GM12865 (cell line): Measurements from ENCODE around the gene DHX9.

Experiments used
- DNase-seq: peaks from one replicate; pipeline ENCODE4 v3.0.0; 2010; ENCODE audit warnings: low read depth
- H3K4me3 ChIP-seq: 2 replicates; pipeline ENCODE4 v1.5.1; 2011; ENCODE audit warnings: mild to moderate bottlenecking, low read depth, low read length, control low read depth
- CTCF ChIP-seq: IDR thresholded peaks from 2 replicates; pipeline ENCODE4 v1.5.1; 2011; ENCODE audit warnings: low read length, control low read depth, low read depth, inconsistent platforms; ENCODE audit not compliant: insufficient read depth; ENCODE audit errors: missing control alignments

DHX9 gene

GRCh38 chr1:182884872-182885271 is 45.7 kb downstream of the DHX9 start:
- DNase-seq: no peak
- H3K4me3 ChIP-seq: no peak overlapping the region
- TF ChIP-seq CTCF: no peak

GRCh38 chr1:182885591-182885990 is 46.4 kb downstream of the DHX9 start:
- TF ChIP-seq CTCF: no peak
- H3K4me3 ChIP-seq: no peak overlapping the region
- DNase-seq: no peak

GRCh38 chr1:182886985-182887384 is 47.8 kb downstream of the DHX9 start:
- no peak for DNase-seq
- TF ChIP-seq CTCF: no peak
- no peak overlapping the region for H3K4me3 ChIP-seq

- no peak overlapping the region for H3K4me3 ChIP-seq
- no peak for TF ChIP-seq CTCF
- DNase-seq: peak; percentile 2
These were observed 49.8 kb downstream of the DHX9 start for GRCh38 chr1:182888736-182889531.

GRCh38 chr1:182889997-182890396 is 50.9 kb downstream of the DHX9 start:
- no peak overlapping the region for H3K4me3 ChIP-seq
- no peak for TF ChIP-seq CTCF
- DNase-seq: peak; percentile 20

- H3K4me3 ChIP-seq: no peak overlapping the region
- DNase-seq: peak; percentile 2
- TF ChIP-seq CTCF: no peak
These were observed 51.9 kb downstream of the DHX9 start for GRCh38 chr1:182890927-182891610.
